Osteocyte (in vitro differentiated cells): ENCODE data around the gene UBASH3A. TPM values are rescaled to one million over a fixed set of nuclear protein-coding genes. Genes with fewer than 3 reads are reported as not detected.

Experiments used
- DNase-seq: peaks from one replicate; pipeline ENCODE4 v3.0.0; 2021; ENCODE audit warnings: mixed read lengths; ENCODE audit not compliant: unreplicated experiment; ENCODE audit errors: extremely low spot score
- H3K27ac Mint-ChIP-seq: one replicate; pipeline ENCODE4 v1.8.0; 2021; ENCODE audit warnings: mild to moderate bottlenecking, mixed read lengths; ENCODE audit not compliant: unreplicated experiment
- H3K27me3 Mint-ChIP-seq: one replicate; pipeline ENCODE4 v1.8.0; 2021; ENCODE audit warnings: mixed read lengths; ENCODE audit not compliant: unreplicated experiment
- H3K36me3 Mint-ChIP-seq: one replicate; pipeline ENCODE4 v1.8.0; 2021; ENCODE audit warnings: mixed read lengths; ENCODE audit not compliant: unreplicated experiment
- H3K4me1 Mint-ChIP-seq: one replicate; pipeline ENCODE4 v1.8.0; 2021; ENCODE audit warnings: mixed read lengths; ENCODE audit not compliant: unreplicated experiment
- H3K4me3 Mint-ChIP-seq: one replicate; pipeline ENCODE4 v1.8.0; 2021; ENCODE audit warnings: mild to moderate bottlenecking, moderate library complexity, mixed read lengths; ENCODE audit not compliant: unreplicated experiment
- H3K9me3 Mint-ChIP-seq: one replicate; pipeline ENCODE4 v1.8.0; 2021; ENCODE audit warnings: mixed read lengths; ENCODE audit not compliant: unreplicated experiment
- total RNA-seq: library from RNA; stranded (reverse); gene quantifications from 2 replicates; pipeline ENCODE4 v1.2.1, GENCODE V29; 2021
- TF ChIP-seq, protein P1 (sequence below): fragments of 200-600 bp; sonication (generic); IDR thresholded peaks from 2 replicates; pipeline ENCODE4 v1.5.0; 2021; ENCODE audit warnings: antibody characterized with exemption, mild to moderate bottlenecking, moderate library complexity

The UBASH3A gene
- total RNA-seq, 1 donor from 2014 or later = not detected

DNA sequence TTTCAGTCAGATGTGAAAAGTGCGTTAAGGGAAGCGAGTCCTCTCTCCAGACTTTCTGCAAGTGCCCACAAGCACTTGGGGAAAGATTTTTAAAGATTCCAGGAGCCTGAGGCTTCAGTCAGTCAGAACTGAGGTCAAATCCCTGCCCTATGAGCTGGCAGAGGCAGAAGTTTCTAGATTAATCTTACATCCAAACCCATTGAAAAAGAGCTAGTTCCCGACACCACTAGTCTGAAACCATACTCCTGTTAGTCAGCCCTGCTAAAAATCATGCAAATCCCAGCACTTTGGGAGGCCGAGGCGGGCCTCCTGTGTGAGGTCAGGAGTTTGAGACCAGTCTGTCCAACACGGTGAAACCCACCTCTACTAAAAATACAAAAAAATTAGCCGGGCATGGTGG lies 71.3 kb downstream of the UBASH3A start:
- no peak for DNase-seq
- no peaks in the 10 kb centered on the region for H3K9me3 Mint-ChIP-seq
- H3K36me3 Mint-ChIP-seq = no peaks in the 10 kb centered on the region
- H3K27me3 Mint-ChIP-seq = peaks cover 10% of the 10 kb centered on the region
- peaks cover 14% of the 10 kb centered on the region for H3K4me1 Mint-ChIP-seq
- no peak overlapping the region for H3K27ac Mint-ChIP-seq
- TF ChIP-seq, protein P1, sequence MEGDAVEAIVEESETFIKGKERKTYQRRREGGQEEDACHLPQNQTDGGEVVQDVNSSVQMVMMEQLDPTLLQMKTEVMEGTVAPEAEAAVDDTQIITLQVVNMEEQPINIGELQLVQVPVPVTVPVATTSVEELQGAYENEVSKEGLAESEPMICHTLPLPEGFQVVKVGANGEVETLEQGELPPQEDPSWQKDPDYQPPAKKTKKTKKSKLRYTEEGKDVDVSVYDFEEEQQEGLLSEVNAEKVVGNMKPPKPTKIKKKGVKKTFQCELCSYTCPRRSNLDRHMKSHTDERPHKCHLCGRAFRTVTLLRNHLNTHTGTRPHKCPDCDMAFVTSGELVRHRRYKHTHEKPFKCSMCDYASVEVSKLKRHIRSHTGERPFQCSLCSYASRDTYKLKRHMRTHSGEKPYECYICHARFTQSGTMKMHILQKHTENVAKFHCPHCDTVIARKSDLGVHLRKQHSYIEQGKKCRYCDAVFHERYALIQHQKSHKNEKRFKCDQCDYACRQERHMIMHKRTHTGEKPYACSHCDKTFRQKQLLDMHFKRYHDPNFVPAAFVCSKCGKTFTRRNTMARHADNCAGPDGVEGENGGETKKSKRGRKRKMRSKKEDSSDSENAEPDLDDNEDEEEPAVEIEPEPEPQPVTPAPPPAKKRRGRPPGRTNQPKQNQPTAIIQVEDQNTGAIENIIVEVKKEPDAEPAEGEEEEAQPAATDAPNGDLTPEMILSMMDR = no peak
- H3K4me3 Mint-ChIP-seq = no peak overlapping the region

DNA sequence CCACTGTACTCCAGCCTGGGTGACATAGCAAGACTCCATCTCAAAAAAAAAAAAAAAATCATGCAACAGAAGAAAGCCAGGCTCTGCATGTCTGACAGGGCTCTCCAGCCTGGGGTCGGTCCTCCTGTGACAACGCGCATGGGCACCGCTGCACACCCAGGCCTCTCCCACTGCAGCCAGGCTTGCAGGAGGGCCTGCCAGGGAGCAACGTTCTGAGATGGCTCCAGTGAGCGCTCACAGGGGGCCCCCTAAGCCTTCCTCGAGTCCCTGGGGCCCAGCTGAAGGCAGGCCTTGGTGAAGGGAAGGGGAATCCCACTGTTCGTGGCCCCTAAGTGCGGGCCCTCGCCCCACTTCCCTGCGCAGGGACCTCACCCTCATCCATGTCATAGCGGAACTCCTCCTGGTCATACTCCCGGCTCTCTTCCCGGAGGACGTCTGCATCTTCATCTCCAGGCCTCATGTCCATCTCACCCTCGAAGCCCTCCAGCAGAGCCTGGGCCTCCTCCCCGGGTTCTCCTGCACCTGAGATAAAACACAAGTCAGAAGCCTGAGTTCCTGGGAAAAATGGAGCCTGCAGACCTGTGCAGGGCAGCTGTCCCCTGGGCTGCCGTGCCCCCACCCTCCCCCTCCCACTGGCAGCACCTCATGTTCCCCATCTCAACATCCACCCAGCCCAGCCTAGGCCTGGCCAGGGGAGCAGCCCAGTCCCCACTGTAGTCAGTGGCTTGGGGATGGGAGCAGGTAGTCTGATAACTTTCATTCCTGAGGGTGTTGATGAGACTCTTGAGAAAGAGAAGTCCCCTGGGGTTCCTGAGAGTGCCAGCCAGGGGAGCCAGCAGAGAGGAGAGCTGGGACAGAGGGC lies 72.1 kb downstream of the UBASH3A start:
- no peak overlapping the region for H3K27ac Mint-ChIP-seq
- H3K9me3 Mint-ChIP-seq = no peaks in the 10 kb centered on the region
- no peak overlapping the region for H3K4me3 Mint-ChIP-seq

DNA sequence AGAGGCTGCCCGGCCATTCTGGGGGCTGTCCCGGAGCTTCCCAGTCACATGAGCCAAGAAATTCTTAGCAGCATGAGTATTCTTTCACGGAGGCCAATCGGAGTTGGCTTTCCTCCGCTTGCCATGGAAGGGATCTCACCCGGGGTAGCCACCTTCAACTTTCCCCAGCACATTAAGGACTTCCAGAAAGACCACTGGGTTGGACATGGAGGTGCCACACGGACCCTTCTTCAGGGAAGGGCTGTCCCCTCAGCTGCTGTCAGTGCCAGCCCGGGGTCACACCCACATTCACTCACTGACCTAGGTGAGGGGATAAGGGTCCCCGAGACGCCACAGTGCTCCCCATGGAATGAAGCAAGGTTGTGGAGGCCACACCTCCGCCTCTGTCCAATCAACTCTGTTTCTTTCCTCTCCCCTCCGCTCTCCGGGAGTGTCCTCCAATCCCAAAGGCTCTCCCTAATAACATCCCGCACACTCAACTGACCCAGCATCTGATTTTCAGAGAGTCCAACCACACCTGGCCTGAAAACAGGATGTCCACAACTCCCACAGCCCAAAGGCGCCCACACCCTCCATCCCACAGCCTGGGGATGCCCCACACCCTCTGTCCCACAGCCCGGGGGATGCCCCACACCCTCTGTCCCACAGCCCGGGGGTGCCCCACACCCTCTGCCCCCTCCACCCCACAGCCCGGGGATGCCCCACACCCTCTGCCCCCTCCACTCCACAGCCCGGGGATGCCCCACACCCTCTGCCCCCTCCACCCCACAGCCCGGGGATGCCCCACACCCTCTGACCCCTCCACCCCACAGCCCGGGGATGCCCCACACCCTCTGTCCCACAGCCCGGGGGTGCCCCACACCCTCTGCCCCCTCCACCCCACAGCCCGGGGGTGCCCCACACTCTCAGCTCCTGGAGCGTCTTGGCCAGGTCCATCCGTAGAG lies 73.0 kb downstream of the UBASH3A start:
- H3K27me3 Mint-ChIP-seq = peaks cover 14% of the 10 kb centered on the region
- peaks cover 14% of the 10 kb centered on the region for H3K4me1 Mint-ChIP-seq
- TF ChIP-seq, protein P1 = no peak
- no peaks in the 10 kb centered on the region for H3K36me3 Mint-ChIP-seq
- no peak overlapping the region for H3K4me3 Mint-ChIP-seq
- peak; percentile 73 for DNase-seq
- no peaks in the 10 kb centered on the region for H3K9me3 Mint-ChIP-seq
- no peak overlapping the region for H3K27ac Mint-ChIP-seq

More for the DNA sequence above, 72.1 kb downstream of the UBASH3A start:
- no peaks in the 10 kb centered on the region for H3K36me3 Mint-ChIP-seq
- TF ChIP-seq, protein P1 = no peak
- peak; percentile 65 for DNase-seq
- H3K4me1 Mint-ChIP-seq = peaks cover 14% of the 10 kb centered on the region
- peaks cover 10% of the 10 kb centered on the region for H3K27me3 Mint-ChIP-seq

DNA sequence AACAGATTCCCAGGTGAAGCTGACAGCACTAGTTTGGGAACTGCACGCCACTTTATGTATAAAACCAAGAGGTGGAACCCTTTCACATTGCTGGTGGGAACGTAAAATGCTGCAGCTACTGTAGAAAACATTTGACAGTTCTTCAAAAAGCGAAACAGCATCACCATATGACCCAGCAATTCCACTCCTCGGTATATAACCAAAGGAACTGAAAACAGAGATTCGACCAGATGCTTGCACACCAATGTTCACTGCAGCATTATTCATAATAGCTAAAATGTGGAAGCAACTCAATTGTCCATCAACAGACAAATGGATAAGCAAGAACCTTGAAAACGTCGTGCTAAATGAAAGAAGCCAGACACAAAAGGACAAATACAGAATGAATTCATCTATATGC lies 74.8 kb downstream of the UBASH3A start:
- Mint-ChIP-seq H3K27me3 (peaks cover 20% of the 10 kb centered on the region), H3K9me3 (no peaks in the 10 kb centered on the region), H3K4me3 (no peak overlapping the region), H3K4me1 (peaks cover 14% of the 10 kb centered on the region), H3K27ac (no peak overlapping the region), H3K36me3 (no peaks in the 10 kb centered on the region)
- TF ChIP-seq, protein P1 = no peak
- no peak for DNase-seq
